Measurements from ENCODE around the gene GFRA3.
A peak's percentile ranks its signal among the peaks of the same experiment; 100 is the strongest.

GFRA3 gene

GRCh38 chr5:138246334-138246733 lies 28.1 kb downstream of the GFRA3 start:
- DNase-seq (ENCODE audit: low spot score), result no peak

- DNase-seq (ENCODE audit: low spot score), result no peak
Observed at GRCh38 chr5:138245717-138246116, 28.7 kb downstream of the GFRA3 start.

- DNase-seq (ENCODE audit: low spot score), result no peak
Observed at GRCh38 chr5:138243794-138244193, 30.6 kb downstream of the GFRA3 start.

GRCh38 chr5:138241688-138242571 lies 32.5 kb downstream of the GFRA3 start:
- peak; percentile 60 for DNase-seq (ENCODE audit: low spot score)

GRCh38 chr5:138240650-138241385 lies 33.6 kb downstream of the GFRA3 start:
- DNase-seq (ENCODE audit: low spot score), result no peak

GRCh38 chr5:138238034-138238433 lies 36.4 kb downstream of the GFRA3 start:
- no peak for DNase-seq (ENCODE audit: low spot score)

GRCh38 chr5:138234651-138235050 lies 39.8 kb downstream of the GFRA3 start:
- no peak for DNase-seq (ENCODE audit: low spot score)

GRCh38 chr5:138233280-138233679 lies 41.1 kb downstream of the GFRA3 start:
- DNase-seq (ENCODE audit: low spot score), result no peak

- no peak for DNase-seq (ENCODE audit: low spot score)
Observed at GRCh38 chr5:138230981-138231589, 43.3 kb downstream of the GFRA3 start.

- no peak for DNase-seq (ENCODE audit: low spot score)
Observed at GRCh38 chr5:138230261-138230660, 44.2 kb downstream of the GFRA3 start.

GRCh38 chr5:138229387-138229786 lies 45.0 kb downstream of the GFRA3 start:
- DNase-seq (ENCODE audit: low spot score), result no peak

GRCh38 chr5:138226910-138227309 lies 47.5 kb downstream of the GFRA3 start:
- no peak for DNase-seq (ENCODE audit: low spot score)

- DNase-seq (ENCODE audit: low spot score), result no peak
Observed at GRCh38 chr5:138224712-138225111, 49.7 kb downstream of the GFRA3 start.

GRCh38 chr5:138223532-138223931 lies 50.9 kb downstream of the GFRA3 start:
- no peak for DNase-seq (ENCODE audit: low spot score)

GRCh38 chr5:138216799-138217198 lies 57.6 kb downstream of the GFRA3 start:
- DNase-seq (ENCODE audit: low spot score), result no peak

- DNase-seq (ENCODE audit: low spot score), result peak; percentile 95
Observed at GRCh38 chr5:138213161-138214029, 61.0 kb downstream of the GFRA3 start, which contains the start of gene CDC23. Gene CDC23, minus strand, starts transcription at chr5:138213323. Its CDS starts 11 bp downstream, at chr5:138213312.

GRCh38 chr5:138212828-138213160 lies 61.6 kb downstream of the GFRA3 start:
- no peak for DNase-seq (ENCODE audit: low spot score)

GRCh38 chr5:138210985-138211384 lies 63.4 kb downstream of the GFRA3 start:
- no peak for DNase-seq (ENCODE audit: low spot score)
